Hepatocyte (in vitro differentiated cells): ENCODE measurements around the gene DYNC1LI2.

Experiments used
- EZH2 ChIP-seq: fragments of 200-600 bp; sonication (generic); IDR thresholded peaks from 2 replicates; pipeline ENCODE4 v1.6.1; 2016; ENCODE audit warnings: antibody characterized with exemption, mild to moderate bottlenecking, borderline replicate concordance
- TF ChIP-seq, protein P1 (sequence below): fragments of 200-600 bp; sonication (generic); IDR thresholded peaks from 2 replicates; pipeline ENCODE4 v1.5.1; 2016; ENCODE audit warnings: antibody characterized with exemption, mild to moderate bottlenecking; ENCODE audit not compliant: poor library complexity

DNA sequence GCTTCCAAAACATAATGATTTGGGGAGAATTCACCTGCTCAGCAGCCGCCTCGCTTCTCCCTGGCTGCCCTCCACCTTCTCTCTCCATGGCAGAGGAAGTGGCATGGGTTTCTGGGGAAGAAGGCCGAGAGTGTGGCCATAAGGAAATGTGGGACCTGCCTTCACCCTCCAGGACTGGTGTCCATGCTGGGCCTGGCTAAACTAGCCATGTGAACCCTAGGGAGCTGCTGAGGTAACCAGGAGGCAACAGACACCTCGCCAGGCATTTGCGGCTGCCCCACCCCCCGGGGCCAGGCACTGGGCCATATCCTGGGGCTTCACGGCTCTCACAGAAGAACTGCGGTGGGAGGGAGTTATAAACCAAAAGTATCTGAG lies 44.9 kb downstream of the DYNC1LI2 start:
- TF ChIP-seq EZH2: no peak
- TF ChIP-seq, protein P1, sequence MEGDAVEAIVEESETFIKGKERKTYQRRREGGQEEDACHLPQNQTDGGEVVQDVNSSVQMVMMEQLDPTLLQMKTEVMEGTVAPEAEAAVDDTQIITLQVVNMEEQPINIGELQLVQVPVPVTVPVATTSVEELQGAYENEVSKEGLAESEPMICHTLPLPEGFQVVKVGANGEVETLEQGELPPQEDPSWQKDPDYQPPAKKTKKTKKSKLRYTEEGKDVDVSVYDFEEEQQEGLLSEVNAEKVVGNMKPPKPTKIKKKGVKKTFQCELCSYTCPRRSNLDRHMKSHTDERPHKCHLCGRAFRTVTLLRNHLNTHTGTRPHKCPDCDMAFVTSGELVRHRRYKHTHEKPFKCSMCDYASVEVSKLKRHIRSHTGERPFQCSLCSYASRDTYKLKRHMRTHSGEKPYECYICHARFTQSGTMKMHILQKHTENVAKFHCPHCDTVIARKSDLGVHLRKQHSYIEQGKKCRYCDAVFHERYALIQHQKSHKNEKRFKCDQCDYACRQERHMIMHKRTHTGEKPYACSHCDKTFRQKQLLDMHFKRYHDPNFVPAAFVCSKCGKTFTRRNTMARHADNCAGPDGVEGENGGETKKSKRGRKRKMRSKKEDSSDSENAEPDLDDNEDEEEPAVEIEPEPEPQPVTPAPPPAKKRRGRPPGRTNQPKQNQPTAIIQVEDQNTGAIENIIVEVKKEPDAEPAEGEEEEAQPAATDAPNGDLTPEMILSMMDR: no peak
